Measurements from ENCODE around the gene P2RX5. TPM values are rescaled to one million over a fixed set of nuclear protein-coding genes. Genes with fewer than 3 reads are reported as not detected.

The P2RX5 gene
- total RNA-seq, 1 donor from 2014 or later = 1.3 TPM

DNA sequence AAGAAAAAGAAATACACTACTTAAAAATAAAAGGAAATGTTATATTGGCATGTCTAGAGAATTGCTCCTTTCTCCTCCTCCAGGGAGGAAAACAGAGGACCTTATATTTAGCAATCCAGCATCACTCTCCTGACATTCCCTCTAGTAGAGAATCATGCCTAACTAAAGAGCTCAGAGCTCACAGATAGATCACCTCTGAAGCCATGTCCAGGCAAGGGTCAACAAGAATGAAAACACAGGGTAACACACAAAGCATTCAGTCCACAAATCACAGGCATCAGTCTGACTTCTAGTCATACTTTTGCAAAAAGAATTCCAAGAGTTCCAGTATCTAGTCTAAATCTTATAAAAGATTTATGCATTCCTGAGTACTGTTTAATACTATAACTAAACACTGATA lies 23.3 kb upstream of the P2RX5 start:
- TF ChIP-seq, protein P1, sequence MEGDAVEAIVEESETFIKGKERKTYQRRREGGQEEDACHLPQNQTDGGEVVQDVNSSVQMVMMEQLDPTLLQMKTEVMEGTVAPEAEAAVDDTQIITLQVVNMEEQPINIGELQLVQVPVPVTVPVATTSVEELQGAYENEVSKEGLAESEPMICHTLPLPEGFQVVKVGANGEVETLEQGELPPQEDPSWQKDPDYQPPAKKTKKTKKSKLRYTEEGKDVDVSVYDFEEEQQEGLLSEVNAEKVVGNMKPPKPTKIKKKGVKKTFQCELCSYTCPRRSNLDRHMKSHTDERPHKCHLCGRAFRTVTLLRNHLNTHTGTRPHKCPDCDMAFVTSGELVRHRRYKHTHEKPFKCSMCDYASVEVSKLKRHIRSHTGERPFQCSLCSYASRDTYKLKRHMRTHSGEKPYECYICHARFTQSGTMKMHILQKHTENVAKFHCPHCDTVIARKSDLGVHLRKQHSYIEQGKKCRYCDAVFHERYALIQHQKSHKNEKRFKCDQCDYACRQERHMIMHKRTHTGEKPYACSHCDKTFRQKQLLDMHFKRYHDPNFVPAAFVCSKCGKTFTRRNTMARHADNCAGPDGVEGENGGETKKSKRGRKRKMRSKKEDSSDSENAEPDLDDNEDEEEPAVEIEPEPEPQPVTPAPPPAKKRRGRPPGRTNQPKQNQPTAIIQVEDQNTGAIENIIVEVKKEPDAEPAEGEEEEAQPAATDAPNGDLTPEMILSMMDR (conservative IDR thresholded peaks at IDR 0.05) = no peak
- Mint-ChIP-seq H3K36me3 (peaks cover 10% of the 10 kb centered on the region), H3K27me3 (no peaks in the 10 kb centered on the region), H3K4me1 (ENCODE audit: unreplicated experiment) (peaks cover 9% of the 10 kb centered on the region), H3K27ac (no peak overlapping the region), H3K9me3 (no peaks in the 10 kb centered on the region), H3K4me3 (no peak overlapping the region)
- DNase-seq (ENCODE audit: extremely low spot score, unreplicated experiment) = no peak

DNA sequence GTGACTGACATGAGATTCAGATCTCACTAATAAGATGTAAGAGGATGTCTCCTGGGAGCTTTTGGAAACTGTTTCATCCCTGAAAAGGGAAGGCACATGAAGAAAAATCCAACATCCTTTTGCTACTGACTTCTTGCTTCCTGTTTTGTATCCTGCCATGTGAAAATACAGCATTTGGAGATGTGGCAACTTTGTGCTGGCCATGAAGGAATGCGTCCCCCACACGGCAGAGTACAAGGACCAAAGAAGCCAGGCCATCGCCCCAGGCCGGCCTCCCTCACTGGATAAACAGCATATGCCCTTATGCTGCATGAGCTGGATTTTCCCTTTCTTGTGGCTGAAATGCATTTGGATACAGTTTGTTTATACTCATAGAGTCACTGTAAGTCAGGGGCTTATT lies 22.2 kb upstream of the P2RX5 start:
- H3K4me1 Mint-ChIP-seq (ENCODE audit: unreplicated experiment) = peaks cover 8% of the 10 kb centered on the region
- H3K9me3 Mint-ChIP-seq = no peaks in the 10 kb centered on the region
- TF ChIP-seq, protein P1 (conservative IDR thresholded peaks at IDR 0.05) = no peak
- no peaks in the 10 kb centered on the region for H3K27me3 Mint-ChIP-seq
- H3K4me3 Mint-ChIP-seq = no peak overlapping the region
- peaks cover 10% of the 10 kb centered on the region for H3K36me3 Mint-ChIP-seq
- DNase-seq (ENCODE audit: extremely low spot score, unreplicated experiment) = no peak
- no peak overlapping the region for H3K27ac Mint-ChIP-seq

DNA sequence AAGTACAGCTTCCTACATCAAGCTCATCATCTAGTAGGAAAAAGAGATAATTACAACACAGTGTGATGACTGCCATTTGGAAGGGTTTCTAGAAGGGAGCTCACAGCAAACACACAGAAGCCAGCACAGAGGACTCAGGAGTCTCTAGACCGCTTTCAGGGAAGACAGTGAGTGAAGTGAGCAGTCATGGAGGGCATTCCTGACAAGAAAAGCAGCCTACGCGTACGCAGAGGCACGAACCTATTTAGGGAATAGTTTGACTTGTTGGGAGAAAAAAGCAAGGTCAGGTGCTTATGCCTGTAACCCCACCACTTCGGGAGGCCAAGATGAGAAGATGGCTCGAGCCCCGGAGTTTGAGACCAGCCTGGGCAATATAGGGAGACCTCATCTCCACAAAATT lies 19.3 kb upstream of the P2RX5 start:
- no peak overlapping the region for H3K4me3 Mint-ChIP-seq
- TF ChIP-seq, protein P1 (conservative IDR thresholded peaks at IDR 0.05) = no peak
- DNase-seq (ENCODE audit: extremely low spot score, unreplicated experiment) = no peak
- H3K27ac Mint-ChIP-seq = no peak overlapping the region
- peaks cover 10% of the 10 kb centered on the region for H3K36me3 Mint-ChIP-seq
- H3K27me3 Mint-ChIP-seq = no peaks in the 10 kb centered on the region
- H3K9me3 Mint-ChIP-seq = no peaks in the 10 kb centered on the region
- H3K4me1 Mint-ChIP-seq (ENCODE audit: unreplicated experiment) = no peaks in the 10 kb centered on the region

- no peak for DNase-seq (ENCODE audit: extremely low spot score, unreplicated experiment)
- TF ChIP-seq, protein P1 (conservative IDR thresholded peaks at IDR 0.05) = no peak
- H3K4me1 Mint-ChIP-seq (ENCODE audit: unreplicated experiment) = no peaks in the 10 kb centered on the region
- no peaks in the 10 kb centered on the region for H3K9me3 Mint-ChIP-seq
- no peak overlapping the region for H3K27ac Mint-ChIP-seq
- peaks cover 10% of the 10 kb centered on the region for H3K36me3 Mint-ChIP-seq
- H3K4me3 Mint-ChIP-seq = no peak overlapping the region
- H3K27me3 Mint-ChIP-seq = no peaks in the 10 kb centered on the region
Observed at GRCh38 chr17:3712811-3713463, 17.0 kb upstream of the P2RX5 start.

DNA sequence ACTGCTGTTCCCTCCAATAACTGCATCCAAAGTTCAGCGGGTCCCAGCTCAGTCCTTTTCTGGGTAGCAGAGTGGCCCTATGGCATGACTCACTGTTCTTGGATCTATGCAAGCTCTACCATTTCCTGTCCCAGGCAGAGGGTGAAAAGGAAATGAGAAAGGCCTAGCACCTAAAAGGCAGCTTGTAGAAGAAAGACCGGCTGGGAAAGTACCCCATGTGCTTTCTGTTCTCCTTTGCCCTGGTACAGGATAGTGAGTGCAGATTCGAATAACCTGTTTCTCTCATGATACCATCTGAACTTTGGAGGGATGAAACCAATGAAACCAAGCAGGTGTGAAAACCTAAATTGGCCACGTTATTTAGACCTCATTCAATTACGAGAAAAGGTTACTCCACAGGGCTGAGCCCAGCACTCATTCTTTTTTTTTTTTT lies 15.0 kb upstream of the P2RX5 start:
- no peaks in the 10 kb centered on the region for H3K4me1 Mint-ChIP-seq (ENCODE audit: unreplicated experiment)
- no peak overlapping the region for H3K4me3 Mint-ChIP-seq
- H3K36me3 Mint-ChIP-seq = peaks cover 6% of the 10 kb centered on the region
- TF ChIP-seq, protein P1 (conservative IDR thresholded peaks at IDR 0.05) = no peak
- H3K27me3 Mint-ChIP-seq = no peaks in the 10 kb centered on the region
- no peak for DNase-seq (ENCODE audit: extremely low spot score, unreplicated experiment)
- H3K27ac Mint-ChIP-seq = no peak overlapping the region
- no peaks in the 10 kb centered on the region for H3K9me3 Mint-ChIP-seq

All from type B pancreatic cell (in vitro differentiated cells).